Hepatocyte (in vitro differentiated cells): ENCODE data around the gene ZSWIM1. TPM values are rescaled to one million over a fixed set of nuclear protein-coding genes. Genes with fewer than 3 reads are reported as not detected.

ENCODE experiments used
- DNase-seq: peaks from one replicate; pipeline ENCODE4 v3.0.0-alpha.2; 2016; ENCODE audit warnings: low spot score
- H2AFZ ChIP-seq: fragments of 200-600 bp; sonication (generic); 2 replicates; pipeline ENCODE4 v1.6.0; 2016; ENCODE audit warnings: antibody characterized with exemption, mild to moderate bottlenecking
- H3K27ac ChIP-seq: fragments of 200-600 bp; sonication (generic); 2 replicates; pipeline ENCODE4 v1.5.1; 2016; ENCODE audit warnings: mild to moderate bottlenecking
- H3K27me3 ChIP-seq: fragments of 200-600 bp; sonication (generic); 2 replicates; pipeline ENCODE4 v1.6.1; 2016
- H3K36me3 ChIP-seq: fragments of 200-600 bp; sonication (generic); replicated peaks from 2 replicates; pipeline ENCODE4 v1.5.1; 2016; ENCODE audit warnings: low read depth; ENCODE audit not compliant: insufficient read depth
- H3K4me1 ChIP-seq: fragments of 200-600 bp; sonication (generic); 2 replicates; pipeline ENCODE4 v1.5.1; 2016; ENCODE audit warnings: mild to moderate bottlenecking, moderate library complexity; ENCODE audit not compliant: insufficient read depth
- H3K4me2 ChIP-seq: fragments of 200-600 bp; sonication (generic); 2 replicates; pipeline ENCODE4 v1.6.0; 2016
- H3K4me3 ChIP-seq: fragments of 200-600 bp; sonication (generic); 2 replicates; pipeline ENCODE4 v1.5.1; 2016; ENCODE audit warnings: mild to moderate bottlenecking
- H3K79me2 ChIP-seq: fragments of 200-600 bp; sonication (generic); 2 replicates; pipeline ENCODE4 v1.6.0; 2017; ENCODE audit warnings: mild to moderate bottlenecking
- H3K9me2 ChIP-seq: fragments of 200-600 bp; sonication (generic); replicated peaks from 2 replicates; pipeline ENCODE4 v1.6.0; 2017; ENCODE audit warnings: mild to moderate bottlenecking; ENCODE audit not compliant: insufficient read depth
- H3K9me3 ChIP-seq: fragments of 200-600 bp; sonication (generic); 2 replicates; pipeline ENCODE4 v1.5.1; 2016; ENCODE audit warnings: low read depth, mild to moderate bottlenecking
- H4K20me1 ChIP-seq: fragments of 200-600 bp; sonication (generic); 2 replicates; pipeline ENCODE4 v1.6.0; 2016; ENCODE audit warnings: mild to moderate bottlenecking; ENCODE audit not compliant: insufficient read depth, poor library complexity, severe bottlenecking
- EZH2 ChIP-seq: fragments of 200-600 bp; sonication (generic); IDR thresholded peaks from 2 replicates; pipeline ENCODE4 v1.6.1; 2016; ENCODE audit warnings: antibody characterized with exemption, mild to moderate bottlenecking, borderline replicate concordance
- EZH2phosphoT487 ChIP-seq: fragments of 200-600 bp; sonication (generic); IDR thresholded peaks from one replicate; pipeline ENCODE4 v1.6.1; 2018; ENCODE audit warnings: antibody characterized with exemption, mild to moderate bottlenecking, low read depth, moderate library complexity; ENCODE audit not compliant: unreplicated experiment, severe bottlenecking
- WGBS: methylation state at CpG from one replicate; pipeline ENCODE4 v1.1.6; 2016; ENCODE audit warnings: low lambda C conversion rate; ENCODE audit errors: missing lambda C conversion rate; 5-methylcytosine and 5-hydroxymethylcytosine counted together
- polyA plus RNA-seq: library from polyadenylated mRNA; unstranded; fragments of >200 nt; fragmentation: Nextera tagmentation; extraction: Ambion mirVana; gene quantifications from 2 replicates; pipeline ENCODE4 v1.2.1, GENCODE V29; 2016
- total RNA-seq: library from RNA; depleted of rRNA; stranded (reverse); fragments of >200 nt; gene quantifications from 2 replicates; pipeline ENCODE4 v1.2.3, GENCODE V29; 2014
- TF ChIP-seq, protein P1 (sequence below): fragments of 200-600 bp; sonication (generic); IDR thresholded peaks from 2 replicates; pipeline ENCODE4 v1.5.1; 2016; ENCODE audit warnings: antibody characterized with exemption, mild to moderate bottlenecking; ENCODE audit not compliant: poor library complexity

ZSWIM1 gene
- total and polyA plus RNA-seq, 2 experiments from 2014 or later: 5.0 to 6.4 TPM

DNA sequence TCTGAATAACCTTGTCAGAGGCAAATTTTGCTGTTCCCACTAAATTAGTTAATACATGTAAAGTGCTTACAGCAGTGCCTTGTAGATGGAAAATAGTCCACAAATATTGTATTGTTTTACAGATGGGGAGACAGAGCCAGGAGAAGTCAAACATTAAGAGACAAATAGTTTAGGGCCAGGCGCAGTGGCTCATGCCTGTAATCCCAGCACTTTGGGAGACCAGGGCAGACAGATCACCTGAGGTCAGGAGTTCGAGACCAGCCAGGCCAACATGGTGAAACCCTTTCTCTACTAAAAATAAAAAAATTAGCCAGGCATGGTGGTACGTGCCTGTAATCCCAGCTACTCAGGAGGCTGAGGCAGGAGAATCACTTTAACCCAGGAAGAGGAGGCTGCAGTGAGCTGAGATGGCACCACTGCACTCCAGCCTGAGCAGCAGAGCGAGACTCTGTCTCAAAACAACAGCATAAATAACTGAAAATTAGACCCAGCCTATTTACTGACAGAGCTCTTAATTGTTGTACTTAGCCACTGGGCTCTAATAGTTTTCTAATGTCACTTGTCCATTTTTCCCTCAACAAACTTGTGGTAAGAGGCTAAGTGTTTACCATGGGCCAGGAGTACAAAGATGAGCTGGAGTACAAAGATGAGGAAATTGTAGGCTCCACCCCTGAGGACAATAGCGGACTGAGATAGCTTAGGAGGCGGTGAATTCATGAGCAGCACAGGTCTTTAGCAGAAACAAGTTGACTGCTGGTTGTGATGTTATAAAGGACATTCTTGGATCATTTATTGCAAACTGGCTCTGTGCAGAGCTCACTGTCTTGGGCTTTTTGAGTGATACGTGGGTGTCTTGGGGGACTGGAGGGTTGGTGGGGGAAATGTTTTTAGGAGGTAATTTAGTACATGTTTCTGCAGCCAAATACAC, 17.2 kb upstream of the ZSWIM1 start:
- Histone ChIP-seq H3K4me2 (no peak overlapping the region), H3K36me3 (no peaks in the 10 kb centered on the region), H3K9me2 (no peaks in the 10 kb centered on the region), H3K27me3 (no peaks in the 10 kb centered on the region), H3K4me1 (peaks cover 5% of the 10 kb centered on the region), H3K27ac (no peak overlapping the region), H3K9me3 (no peaks in the 10 kb centered on the region), H4K20me1 (no peaks in the 10 kb centered on the region), H3K79me2 (peaks cover 25% of the 10 kb centered on the region), H2AFZ (no peak overlapping the region), H3K4me3 (no peak overlapping the region)
- 86% methylated on average over 7 of the region's 7 CpGs for WGBS
- peak; percentile 46 for DNase-seq
- TF ChIP-seq, protein P1, sequence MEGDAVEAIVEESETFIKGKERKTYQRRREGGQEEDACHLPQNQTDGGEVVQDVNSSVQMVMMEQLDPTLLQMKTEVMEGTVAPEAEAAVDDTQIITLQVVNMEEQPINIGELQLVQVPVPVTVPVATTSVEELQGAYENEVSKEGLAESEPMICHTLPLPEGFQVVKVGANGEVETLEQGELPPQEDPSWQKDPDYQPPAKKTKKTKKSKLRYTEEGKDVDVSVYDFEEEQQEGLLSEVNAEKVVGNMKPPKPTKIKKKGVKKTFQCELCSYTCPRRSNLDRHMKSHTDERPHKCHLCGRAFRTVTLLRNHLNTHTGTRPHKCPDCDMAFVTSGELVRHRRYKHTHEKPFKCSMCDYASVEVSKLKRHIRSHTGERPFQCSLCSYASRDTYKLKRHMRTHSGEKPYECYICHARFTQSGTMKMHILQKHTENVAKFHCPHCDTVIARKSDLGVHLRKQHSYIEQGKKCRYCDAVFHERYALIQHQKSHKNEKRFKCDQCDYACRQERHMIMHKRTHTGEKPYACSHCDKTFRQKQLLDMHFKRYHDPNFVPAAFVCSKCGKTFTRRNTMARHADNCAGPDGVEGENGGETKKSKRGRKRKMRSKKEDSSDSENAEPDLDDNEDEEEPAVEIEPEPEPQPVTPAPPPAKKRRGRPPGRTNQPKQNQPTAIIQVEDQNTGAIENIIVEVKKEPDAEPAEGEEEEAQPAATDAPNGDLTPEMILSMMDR: no peak
- TF ChIP-seq EZH2phosphoT487 (no peak), EZH2 (no peak)

DNA sequence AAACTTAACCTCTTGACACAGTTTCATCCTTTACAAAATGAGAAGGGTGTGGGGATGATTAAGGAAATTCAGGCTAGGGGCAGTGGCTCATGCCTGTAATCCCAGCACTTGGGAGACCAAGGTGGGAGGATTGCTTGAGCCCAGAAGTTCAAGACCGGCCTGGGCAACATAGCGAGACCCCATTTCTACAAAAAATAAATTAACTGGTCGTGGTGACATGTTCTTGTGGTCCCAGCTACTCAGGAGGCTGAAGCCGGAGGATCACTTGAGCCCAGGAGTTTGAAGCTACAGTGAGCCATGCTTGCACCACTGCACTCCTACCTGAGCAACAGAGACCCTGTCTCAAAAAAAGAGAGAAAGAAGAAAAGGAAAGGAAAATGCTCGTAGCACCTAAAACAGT, 14.6 kb upstream of the ZSWIM1 start:
- H3K27me3 ChIP-seq: no peaks in the 10 kb centered on the region
- H3K4me1 ChIP-seq: no peaks in the 10 kb centered on the region
- no peaks in the 10 kb centered on the region for H4K20me1 ChIP-seq
- H3K27ac ChIP-seq: peak overlapping the region; percentile 67
- H3K36me3 ChIP-seq: no peaks in the 10 kb centered on the region
- no peak for DNase-seq
- H3K9me3 ChIP-seq: no peaks in the 10 kb centered on the region
- TF ChIP-seq EZH2: no peak
- TF ChIP-seq EZH2phosphoT487: no peak
- TF ChIP-seq, protein P1: no peak
- H2AFZ ChIP-seq: no peak overlapping the region
- peaks cover 14% of the 10 kb centered on the region for H3K79me2 ChIP-seq
- no peak overlapping the region for H3K4me3 ChIP-seq
- 94% methylated on average over 5 of the region's 5 CpGs for WGBS
- H3K4me2 ChIP-seq: no peak overlapping the region
- no peaks in the 10 kb centered on the region for H3K9me2 ChIP-seq

DNA sequence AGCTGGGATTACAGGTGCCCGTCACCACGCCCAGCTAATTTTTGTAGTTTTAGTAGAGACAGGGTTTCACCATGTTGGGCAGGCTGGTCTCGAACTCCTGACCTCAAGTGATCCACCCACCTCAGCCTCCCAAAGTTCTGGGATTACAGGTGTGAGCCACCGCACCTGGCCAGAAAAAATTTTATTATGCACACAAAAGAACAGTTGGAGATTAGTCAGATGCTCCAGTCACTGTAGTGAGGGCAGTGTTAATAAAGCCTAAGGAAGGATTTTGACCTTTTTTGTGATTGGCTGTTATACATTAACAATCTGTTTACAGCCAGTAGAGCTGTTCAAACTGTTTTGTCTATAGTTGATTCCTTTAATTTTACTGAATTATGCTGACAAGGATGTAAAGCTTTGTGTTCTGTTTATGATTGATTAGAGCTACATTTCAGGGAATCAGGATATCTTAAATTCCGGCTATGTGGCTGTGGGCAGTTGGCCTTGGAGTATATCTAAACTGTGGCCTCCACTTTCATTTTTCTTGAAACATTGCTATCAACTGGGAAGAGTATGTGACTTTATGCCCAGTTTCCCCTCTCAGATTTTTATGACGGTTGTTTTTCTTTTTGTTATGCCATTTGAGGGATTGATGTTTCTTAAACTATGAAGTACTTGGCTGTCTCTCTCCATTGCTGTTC, 13.8 kb upstream of the ZSWIM1 start:
- no peaks in the 10 kb centered on the region for H4K20me1 ChIP-seq
- DNase-seq: no peak
- no peaks in the 10 kb centered on the region for H3K9me3 ChIP-seq
- peak overlapping the region; percentile 67 for H3K27ac ChIP-seq
- H3K36me3 ChIP-seq: no peaks in the 10 kb centered on the region
- 79% methylated on average over 6 of the region's 6 CpGs for WGBS
- no peaks in the 10 kb centered on the region for H3K9me2 ChIP-seq
- no peak overlapping the region for H3K4me3 ChIP-seq
- H3K79me2 ChIP-seq: peaks cover 10% of the 10 kb centered on the region
- H2AFZ ChIP-seq: no peak overlapping the region
- TF ChIP-seq EZH2phosphoT487 (no peak), EZH2 (no peak)
- TF ChIP-seq, protein P1: no peak
- H3K4me2 ChIP-seq: no peak overlapping the region
- H3K27me3 ChIP-seq: no peaks in the 10 kb centered on the region
- H3K4me1 ChIP-seq: no peaks in the 10 kb centered on the region
